NCI-H1694 (cell line): Measurements from ENCODE around the gene IQCK.

Experiments used
- DNase-seq: peaks from one replicate; lab custom pipeline; 2025; lab: John Stamatoyannopoulos, UW

Gene IQCK

GRCh38 chr16:19884611-19885450 is 166.8 kb downstream of the IQCK start, which contains the start of gene GPRC5B:
TSS of gene GPRC5B (minus strand) at chr16:19884848. CDS start at chr16:19872845, 12,003 bp downstream.
- no peak for DNase-seq

- DNase-seq = no peak
Observed at GRCh38 chr16:19885451-19886072, 167.5 kb downstream of the IQCK start.

- DNase-seq = peak; percentile 78
Observed at GRCh38 chr16:19886073-19886941, 168.2 kb downstream of the IQCK start.

GRCh38 chr16:19888834-19889233 is 170.8 kb downstream of the IQCK start:
- DNase-seq = no peak

- no peak for DNase-seq
Observed at GRCh38 chr16:19890901-19891300, 172.8 kb downstream of the IQCK start.

GRCh38 chr16:19892902-19893301 is 174.8 kb downstream of the IQCK start:
- no peak for DNase-seq

- no peak for DNase-seq
Observed at GRCh38 chr16:19894586-19894985, 176.5 kb downstream of the IQCK start.

- no peak for DNase-seq
Observed at GRCh38 chr16:19896951-19897350, 178.9 kb downstream of the IQCK start.

GRCh38 chr16:19898166-19898565 is 180.1 kb downstream of the IQCK start:
- DNase-seq = no peak

GRCh38 chr16:19898924-19899604 is 181.0 kb downstream of the IQCK start:
- DNase-seq = peak; percentile 21

GRCh38 chr16:19899605-19899955 is 181.5 kb downstream of the IQCK start:
- DNase-seq = no peak

GRCh38 chr16:19901164-19901563 is 183.1 kb downstream of the IQCK start:
- DNase-seq = no peak

- DNase-seq = peak; percentile 49
Observed at GRCh38 chr16:19907161-19907992, 189.3 kb downstream of the IQCK start.
